RWPE2 (cell line): ENCODE measurements around the gene OR4M1.
"Not testable (repeated sequence)": the region's sequence is repeated elsewhere in the genome, so short reads cannot be mapped to it uniquely, and the experiment has no call there.

Experiments
- ATAC-seq: fragments of 200-7000 bp; cut with Tn5 transposase; 3 replicates; pipeline ENCODE4 v1.9.1; 2021; ENCODE audit warnings: low read depth
- DNase-seq: peaks from one replicate; pipeline ENCODE4 v3.0.0-alpha.2; 2020; ENCODE audit warnings: low spot score
- H3K27ac ChIP-seq: fragments of 450-650 bp; 2 replicates; pipeline ENCODE4 v1.5.1; 2017; ENCODE audit warnings: mild to moderate bottlenecking; ENCODE audit not compliant: poor library complexity, severe bottlenecking
- H3K27me3 ChIP-seq: fragments of 250-450 bp; sonication (Bioruptor Pico); 2 replicates; pipeline ENCODE4 v1.5.1; 2021; ENCODE audit warnings: mild to moderate bottlenecking, moderate library complexity; ENCODE audit not compliant: insufficient read depth, poor library complexity, severe bottlenecking
- H3K36me3 ChIP-seq: fragments of 250-450 bp; sonication (Bioruptor Pico); 2 replicates; pipeline ENCODE4 v1.5.1; 2020; ENCODE audit warnings: low read depth, mild to moderate bottlenecking, moderate library complexity
- H3K4me1 ChIP-seq: fragments of 250-450 bp; sonication (Bioruptor Pico); 2 replicates; pipeline ENCODE4 v1.5.1; 2021; ENCODE audit warnings: mild to moderate bottlenecking, moderate library complexity; ENCODE audit not compliant: insufficient read depth, poor library complexity, severe bottlenecking
- H3K4me3 ChIP-seq: fragments of 250-450 bp; sonication (Bioruptor Pico); 2 replicates; pipeline ENCODE4 v1.5.1; 2021; ENCODE audit warnings: mild to moderate bottlenecking, moderate library complexity; ENCODE audit not compliant: severe bottlenecking
- H3K9me3 ChIP-seq: fragments of 250-450 bp; sonication (Bioruptor Pico); 2 replicates; pipeline ENCODE4 v1.5.1; 2021; ENCODE audit warnings: mild to moderate bottlenecking, moderate library complexity; ENCODE audit not compliant: severe bottlenecking
- CTCF ChIP-seq: fragments of 450-650 bp; IDR thresholded peaks from one replicate; pipeline ENCODE4 v1.5.1; 2017; ENCODE audit warnings: mild to moderate bottlenecking, moderate library complexity; ENCODE audit not compliant: poor library complexity, severe bottlenecking

OR4M1 gene

DNA sequence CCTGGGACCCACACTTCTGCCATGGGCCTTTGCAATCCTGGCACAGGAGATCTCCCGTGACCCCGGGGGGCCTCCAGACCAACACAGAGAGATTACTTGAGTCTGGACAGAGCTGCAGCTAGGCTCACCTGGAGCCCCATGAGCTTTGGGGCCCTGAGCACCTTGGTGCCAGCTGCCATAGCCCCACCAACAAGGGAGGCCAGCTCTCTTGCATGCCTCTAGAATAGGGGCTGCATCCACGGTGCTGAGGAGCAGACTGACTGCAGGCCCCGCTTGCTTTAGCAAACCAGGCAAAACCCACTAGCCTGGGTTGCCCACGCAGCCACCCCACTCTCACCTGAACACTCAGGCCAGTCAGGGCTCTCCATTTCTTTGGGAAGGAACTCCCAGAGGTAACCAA lies 26.6 kb downstream of the OR4M1 start:
- no peak for ATAC-seq
- Histone ChIP-seq H3K9me3 (no peaks in the 10 kb centered on the region), H3K27ac (no peak overlapping the region)

GRCh38 chr14:19800282-19801117 lies 27.2 kb downstream of the OR4M1 start:
- peaks cover 15% of the 10 kb centered on the region for H3K27me3 ChIP-seq
- H3K4me1 ChIP-seq = no peaks in the 10 kb centered on the region
- ATAC-seq = no peak
- H3K27ac ChIP-seq = no peak overlapping the region
- H3K9me3 ChIP-seq = no peaks in the 10 kb centered on the region
- no peak for DNase-seq
- TF ChIP-seq CTCF = no peak
- H3K36me3 ChIP-seq = no peaks in the 10 kb centered on the region
- no peak overlapping the region for H3K4me3 ChIP-seq

More for the DNA sequence above, 26.6 kb downstream of the OR4M1 start:
- no peak for DNase-seq
- peaks cover 13% of the 10 kb centered on the region for H3K27me3 ChIP-seq
- no peaks in the 10 kb centered on the region for H3K36me3 ChIP-seq
- no peak for TF ChIP-seq CTCF
- no peaks in the 10 kb centered on the region for H3K4me1 ChIP-seq
- H3K4me3 ChIP-seq = no peak overlapping the region

GRCh38 chr14:19801118-19801464 lies 27.8 kb downstream of the OR4M1 start:
- DNase-seq (no peak), ATAC-seq (no peak)
- H3K27me3 ChIP-seq = peaks cover 17% of the 10 kb centered on the region
- no peak overlapping the region for H3K4me3 ChIP-seq
- no peaks in the 10 kb centered on the region for H3K9me3 ChIP-seq
- H3K4me1 ChIP-seq = no peaks in the 10 kb centered on the region
- no peak overlapping the region for H3K27ac ChIP-seq
- TF ChIP-seq CTCF = no peak
- no peaks in the 10 kb centered on the region for H3K36me3 ChIP-seq

- H3K36me3 ChIP-seq, ATAC-seq, H3K27ac ChIP-seq, H3K4me1 ChIP-seq, H3K4me3 ChIP-seq, DNase-seq, H3K9me3 ChIP-seq: not testable (repeated sequence)
- peaks cover 21% of the 10 kb centered on the region for H3K27me3 ChIP-seq
These were observed 30.2 kb downstream of the OR4M1 start, which contains the start of gene OR4N2 for GRCh38 chr14:19803470-19803869. Gene OR4N2 (plus strand): TSS chr14:19803770. CDS start chr14:19827449, 23,679 bp downstream.

DNA sequence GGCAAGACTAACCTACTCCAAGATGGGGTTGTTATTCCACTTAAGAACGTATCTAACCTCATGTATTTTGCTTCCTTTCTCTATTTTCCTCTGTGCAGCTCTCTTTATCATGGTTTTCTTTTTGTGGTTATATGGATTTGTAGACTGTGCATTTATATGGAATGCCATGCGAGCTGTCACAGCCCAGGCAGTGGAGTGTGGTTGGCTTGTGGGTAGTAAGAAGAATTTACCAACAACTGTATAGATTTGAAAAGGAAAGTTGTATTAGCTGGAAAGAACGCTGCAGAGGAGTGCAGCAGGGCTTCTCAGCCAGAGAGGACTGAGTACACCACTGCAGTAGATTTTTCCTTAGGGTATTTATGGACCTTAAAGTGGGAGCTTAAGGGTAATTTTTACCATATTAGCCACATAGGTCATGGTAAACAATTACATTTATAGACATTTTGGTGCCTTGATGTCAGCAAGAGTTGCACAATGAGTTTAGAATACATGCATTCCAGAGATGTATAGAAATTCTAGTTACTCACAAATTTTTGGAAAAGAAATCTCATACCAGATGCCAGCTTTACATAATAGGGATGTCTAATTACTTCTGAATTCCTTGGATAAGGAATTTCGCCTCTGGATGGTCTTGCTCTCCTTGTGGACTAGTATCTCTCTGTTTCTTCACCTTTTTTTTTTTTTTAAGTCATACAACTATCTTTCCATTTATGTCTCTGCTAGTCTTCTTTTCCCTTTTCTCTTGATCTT lies 40.0 kb downstream of the OR4M1 start:
- not testable (repeated sequence) for H3K9me3 ChIP-seq, H3K27ac ChIP-seq, DNase-seq, H3K4me1 ChIP-seq, H3K4me3 ChIP-seq, H3K36me3 ChIP-seq, H3K27me3 ChIP-seq, ATAC-seq

DNA sequence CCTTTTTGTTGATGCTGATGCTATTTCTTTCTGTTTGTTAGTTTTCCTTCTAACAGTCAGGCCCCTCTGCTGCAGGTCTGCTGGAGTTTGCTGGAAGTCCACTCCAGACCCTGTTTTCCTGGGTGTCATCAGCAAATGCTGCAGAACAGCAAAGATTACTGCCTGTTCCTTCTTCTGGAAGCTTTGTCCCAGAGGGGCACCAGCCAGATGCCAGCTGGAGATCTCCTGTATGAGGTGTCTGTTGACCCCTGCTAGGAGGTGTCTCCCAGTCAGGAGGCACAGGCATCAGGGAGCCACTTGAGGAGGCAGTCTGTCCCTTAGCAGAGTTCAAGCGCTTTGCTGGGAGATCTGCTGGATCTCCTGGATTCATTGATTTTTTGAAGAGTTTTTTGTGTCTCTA lies 46.6 kb downstream of the OR4M1 start:
- not testable (repeated sequence) for H3K27me3 ChIP-seq, H3K4me1 ChIP-seq, H3K36me3 ChIP-seq, H3K9me3 ChIP-seq, DNase-seq, ATAC-seq, H3K4me3 ChIP-seq, H3K27ac ChIP-seq

DNA sequence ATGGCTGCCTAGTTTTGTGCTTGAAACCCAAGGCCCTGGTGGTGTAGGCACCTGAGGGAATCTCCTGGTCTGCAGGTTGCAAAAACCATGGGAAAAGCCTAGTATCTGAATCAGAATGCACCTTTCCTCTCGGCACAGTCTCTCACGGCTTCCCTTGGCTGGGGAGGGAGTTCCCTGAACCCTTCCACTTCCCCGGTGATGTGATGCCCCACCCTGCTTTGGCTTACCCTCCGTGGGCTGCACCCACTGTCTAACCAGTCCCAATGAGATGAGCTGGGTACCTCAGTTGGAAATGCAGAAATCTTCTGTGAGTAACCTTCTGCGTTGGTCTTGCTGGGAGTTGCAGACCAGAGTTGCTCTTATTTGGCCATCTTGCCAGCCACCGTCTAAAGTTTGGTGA lies 47.7 kb downstream of the OR4M1 start:
- not testable (repeated sequence) for ATAC-seq, H3K9me3 ChIP-seq, H3K4me1 ChIP-seq, H3K4me3 ChIP-seq, H3K27ac ChIP-seq, H3K27me3 ChIP-seq, H3K36me3 ChIP-seq
- peak; percentile 23 for DNase-seq
